NB4 (cell line): ENCODE results near the gene TCP11L2.

Experiments used
- CTCF ChIP-seq: IDR thresholded peaks from one replicate; pipeline ENCODE4 v1.5.1; 2012; ENCODE audit warnings: low read depth, low read length
- POLR2A ChIP-seq: IDR thresholded peaks from 2 replicates; pipeline ENCODE4 v1.6.1; 2011; ENCODE audit warnings: mild to moderate bottlenecking; ENCODE audit not compliant: insufficient read length; ENCODE audit errors: extremely low read depth

GRCh38 chr12:106285982-106286381, 16.6 kb upstream of the TCP11L2 start:
- TF ChIP-seq CTCF = no peak
- TF ChIP-seq POLR2A = no peak
